Stimulated activated effector memory CD8-positive, alpha-beta T cell treated with anti-CD3 and anti-CD28 coated beads, Interleukin-12 subunit alpha, Interleukin-12 subunit beta, amount 100 ng/mL, for 72 hours (primary cell): ENCODE results near the gene RCVRN.
A peak's percentile ranks its signal among the peaks of the same experiment; 100 is the strongest.

Experiments
- ATAC-seq: fragments of 150-1000 bp; cut with Tn5 transposase; 2 replicates; pipeline ENCODE4 v1.10.0; 2021
- DNase-seq, 2 donors: peaks; one replicate each; pipeline ENCODE4 v3.0.0; 2021 to 2022; ENCODE audit warnings: low spot score in 2 of 2
- H3K27ac Mint-ChIP-seq: one replicate; pipeline ENCODE4 v1.8.0; 2022; ENCODE audit warnings: mild to moderate bottlenecking, mixed read lengths
- H3K36me3 Mint-ChIP-seq: one replicate; pipeline ENCODE4 v1.8.0; 2022; ENCODE audit warnings: mild to moderate bottlenecking, mixed read lengths
- H3K4me1 Mint-ChIP-seq: one replicate; pipeline ENCODE4 v1.8.0; 2022; ENCODE audit warnings: mixed read lengths
- H3K4me3 Mint-ChIP-seq: one replicate; pipeline ENCODE4 v1.8.0; 2022; ENCODE audit warnings: mild to moderate bottlenecking, mixed read lengths
- H3K9me3 Mint-ChIP-seq: one replicate; pipeline ENCODE4 v1.8.0; 2022; ENCODE audit warnings: mixed read lengths

Gene RCVRN

GRCh38 chr17:9905078-9905415 is at the start of gene RCVRN:
TSS of gene RCVRN (minus strand) at chr17:9905271. CDS start at chr17:9905180, 91 bp downstream.
- H3K27ac Mint-ChIP-seq = no peak within 1 kb of the TSS
- H3K4me3 Mint-ChIP-seq = no peak within 1 kb of the TSS
- DNase-seq (no peak), ATAC-seq (no peak)
- H3K4me1 Mint-ChIP-seq = no peaks in the 10 kb centered on the region
- H3K9me3 Mint-ChIP-seq = no peaks in the 10 kb centered on the region
- no peaks in the 10 kb centered on the region for H3K36me3 Mint-ChIP-seq

- no peak for ATAC-seq
These were observed 48.4 kb upstream of the RCVRN start for GRCh38 chr17:9953492-9953891.

GRCh38 chr17:9951803-9952202 is 46.7 kb upstream of the RCVRN start:
- Mint-ChIP-seq H3K4me1 (no peaks in the 10 kb centered on the region), H3K36me3 (no peaks in the 10 kb centered on the region), H3K9me3 (no peaks in the 10 kb centered on the region), H3K27ac (no peak overlapping the region), H3K4me3 (no peak overlapping the region)
- ATAC-seq = no peak
- no peak for DNase-seq

More at GRCh38 chr17:9953492-9953891, 48.4 kb upstream of the RCVRN start:
- Mint-ChIP-seq H3K36me3 (no peaks in the 10 kb centered on the region), H3K27ac (no peak overlapping the region), H3K4me3 (no peak overlapping the region), H3K4me1 (no peaks in the 10 kb centered on the region), H3K9me3 (no peaks in the 10 kb centered on the region)
- no peak for DNase-seq

GRCh38 chr17:9948928-9949327 is 43.9 kb upstream of the RCVRN start:
- no peak for ATAC-seq
- no peak overlapping the region for H3K27ac Mint-ChIP-seq
- no peaks in the 10 kb centered on the region for H3K4me1 Mint-ChIP-seq
- no peaks in the 10 kb centered on the region for H3K9me3 Mint-ChIP-seq
- no peaks in the 10 kb centered on the region for H3K36me3 Mint-ChIP-seq
- H3K4me3 Mint-ChIP-seq = no peak overlapping the region
- no peak for DNase-seq

- Mint-ChIP-seq H3K9me3 (no peaks in the 10 kb centered on the region), H3K36me3 (peaks cover 8% of the 10 kb centered on the region), H3K4me3 (no peak overlapping the region), H3K4me1 (no peaks in the 10 kb centered on the region), H3K27ac (no peak overlapping the region)
- ATAC-seq (no peak), DNase-seq (no peak)
These were observed 39.6 kb upstream of the RCVRN start for GRCh38 chr17:9944704-9945103.

GRCh38 chr17:9943343-9943742 is 38.3 kb upstream of the RCVRN start:
- ATAC-seq (no peak), DNase-seq (no peak)
- Mint-ChIP-seq H3K4me3 (no peak overlapping the region), H3K36me3 (peaks cover 8% of the 10 kb centered on the region), H3K9me3 (no peaks in the 10 kb centered on the region), H3K4me1 (no peaks in the 10 kb centered on the region), H3K27ac (no peak overlapping the region)

- ATAC-seq (no peak), DNase-seq (no peak)
- Mint-ChIP-seq H3K27ac (no peak overlapping the region), H3K4me1 (no peaks in the 10 kb centered on the region), H3K4me3 (no peak overlapping the region), H3K9me3 (no peaks in the 10 kb centered on the region), H3K36me3 (peaks cover 8% of the 10 kb centered on the region)
These were observed 37.8 kb upstream of the RCVRN start for GRCh38 chr17:9942885-9943284.

- Mint-ChIP-seq H3K36me3 (peaks cover 8% of the 10 kb centered on the region), H3K27ac (peak overlapping the region; percentile 7), H3K4me1 (no peaks in the 10 kb centered on the region), H3K9me3 (no peaks in the 10 kb centered on the region), H3K4me3 (no peak overlapping the region)
- no peak for ATAC-seq
- DNase-seq = no peak
These were observed 36.2 kb upstream of the RCVRN start for GRCh38 chr17:9941305-9941704.

GRCh38 chr17:9940841-9941240 is 35.8 kb upstream of the RCVRN start:
- DNase-seq = no peak
- Mint-ChIP-seq H3K4me3 (no peak overlapping the region), H3K9me3 (no peaks in the 10 kb centered on the region), H3K27ac (peak overlapping the region; percentile 7), H3K4me1 (no peaks in the 10 kb centered on the region), H3K36me3 (peaks cover 8% of the 10 kb centered on the region)
- ATAC-seq = no peak

- Mint-ChIP-seq H3K9me3 (no peaks in the 10 kb centered on the region), H3K4me3 (no peak overlapping the region), H3K4me1 (no peaks in the 10 kb centered on the region), H3K27ac (no peak overlapping the region), H3K36me3 (peaks cover 8% of the 10 kb centered on the region)
- no peak for DNase-seq
- ATAC-seq = no peak
These were observed 33.7 kb upstream of the RCVRN start for GRCh38 chr17:9938764-9939163.

- Mint-ChIP-seq H3K9me3 (no peaks in the 10 kb centered on the region), H3K27ac (no peak overlapping the region), H3K4me3 (no peak overlapping the region), H3K36me3 (peaks cover 1% of the 10 kb centered on the region), H3K4me1 (no peaks in the 10 kb centered on the region)
- ATAC-seq = no peak
- DNase-seq = no peak
These were observed 32.8 kb upstream of the RCVRN start for GRCh38 chr17:9937901-9938300.

GRCh38 chr17:9937241-9937761 is 32.2 kb upstream of the RCVRN start:
- H3K36me3 Mint-ChIP-seq = no peaks in the 10 kb centered on the region
- DNase-seq (no peak), ATAC-seq (no peak)
- H3K9me3 Mint-ChIP-seq = no peaks in the 10 kb centered on the region
- no peak overlapping the region for H3K4me3 Mint-ChIP-seq
- no peaks in the 10 kb centered on the region for H3K4me1 Mint-ChIP-seq
- H3K27ac Mint-ChIP-seq = no peak overlapping the region

- Mint-ChIP-seq H3K36me3 (no peaks in the 10 kb centered on the region), H3K9me3 (no peaks in the 10 kb centered on the region), H3K4me1 (no peaks in the 10 kb centered on the region), H3K4me3 (no peak overlapping the region), H3K27ac (no peak overlapping the region)
- DNase-seq (no peak), ATAC-seq (no peak)
These were observed 31.0 kb upstream of the RCVRN start for GRCh38 chr17:9936095-9936494.

GRCh38 chr17:9935408-9935807 is 30.3 kb upstream of the RCVRN start:
- DNase-seq = no peak
- ATAC-seq = no peak
- Mint-ChIP-seq H3K36me3 (no peaks in the 10 kb centered on the region), H3K9me3 (no peaks in the 10 kb centered on the region), H3K27ac (peak overlapping the region; percentile 15), H3K4me1 (no peaks in the 10 kb centered on the region), H3K4me3 (no peak overlapping the region)

- Mint-ChIP-seq H3K4me1 (no peaks in the 10 kb centered on the region), H3K9me3 (no peaks in the 10 kb centered on the region), H3K27ac (no peak overlapping the region), H3K4me3 (no peak overlapping the region), H3K36me3 (no peaks in the 10 kb centered on the region)
- ATAC-seq (no peak), DNase-seq (no peak)
These were observed 29.3 kb upstream of the RCVRN start for GRCh38 chr17:9934331-9934730.

GRCh38 chr17:9932491-9932890 is 27.4 kb upstream of the RCVRN start:
- Mint-ChIP-seq H3K36me3 (no peaks in the 10 kb centered on the region), H3K4me3 (no peak overlapping the region), H3K27ac (no peak overlapping the region), H3K4me1 (no peaks in the 10 kb centered on the region), H3K9me3 (no peaks in the 10 kb centered on the region)
- ATAC-seq (no peak), DNase-seq (no peak)

- no peak for ATAC-seq
- no peak overlapping the region for H3K27ac Mint-ChIP-seq
These were observed 26.2 kb upstream of the RCVRN start for GRCh38 chr17:9931144-9931741.

More at GRCh38 chr17:9931144-9931741, 26.2 kb upstream of the RCVRN start:
- no peaks in the 10 kb centered on the region for H3K4me1 Mint-ChIP-seq
- no peak for DNase-seq
- H3K9me3 Mint-ChIP-seq = no peaks in the 10 kb centered on the region
- no peaks in the 10 kb centered on the region for H3K36me3 Mint-ChIP-seq
- no peak overlapping the region for H3K4me3 Mint-ChIP-seq
